HG02610 (cell line): ENCODE measurements around the gene BTBD19.
A peak's percentile ranks its signal among the peaks of the same experiment; 100 is the strongest.
"Not testable (repeated sequence)": the region's sequence is repeated elsewhere in the genome, so short reads cannot be mapped to it uniquely, and the experiment has no call there.

Experiments used
- ATAC-seq: cut with Tn5 transposase; IDR thresholded peaks from one replicate; pipeline ENCODE4 v1.9.1; 2021; ENCODE audit warnings: mild to moderate bottlenecking, moderate library complexity; ENCODE audit not compliant: unreplicated experiment

BTBD19 gene

GRCh38 chr1:44808063-44808937 is at the start of gene BTBD19:
Gene BTBD19 (plus strand): TSS chr1:44808523. CDS start chr1:44808821, 298 bp downstream.
- ATAC-seq: peak; percentile 40

GRCh38 chr1:44759077-44759476 is 49.2 kb upstream of the BTBD19 start:
- ATAC-seq: no peak

- ATAC-seq: no peak
Observed at GRCh38 chr1:44760876-44761275, 47.4 kb upstream of the BTBD19 start.

DNA sequence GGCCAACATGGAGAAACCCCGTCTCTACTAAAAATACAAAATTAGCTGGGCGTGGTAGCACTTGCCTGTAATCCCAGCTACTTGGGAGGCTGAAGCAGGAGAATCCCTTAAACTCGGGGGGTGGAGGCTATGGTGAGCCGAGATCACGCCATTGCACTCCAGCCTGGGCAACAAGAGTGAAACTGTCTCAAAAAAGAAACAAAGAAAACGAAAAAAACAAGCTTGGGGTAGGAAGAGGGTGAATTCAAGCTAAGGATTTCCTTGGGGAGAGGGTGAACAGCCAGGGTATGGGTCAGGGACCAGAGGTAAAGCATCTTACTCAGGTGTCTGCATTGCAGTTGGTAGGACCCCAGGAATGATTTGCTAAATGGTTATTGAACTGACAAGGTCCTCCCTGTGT is 41.9 kb upstream of the BTBD19 start:
- ATAC-seq: not testable (repeated sequence)

GRCh38 chr1:44775078-44775929 is 33.0 kb upstream of the BTBD19 start, which contains the start of gene RPS8:
Gene RPS8 (plus strand): TSS chr1:44775540. CDS start chr1:44775597, 57 bp downstream.
- ATAC-seq: peak; percentile 78

GRCh38 chr1:44775930-44776729 is 32.2 kb upstream of the BTBD19 start:
- ATAC-seq: peak; percentile 9

GRCh38 chr1:44776730-44777068 is 31.6 kb upstream of the BTBD19 start:
- no peak for ATAC-seq

DNA sequence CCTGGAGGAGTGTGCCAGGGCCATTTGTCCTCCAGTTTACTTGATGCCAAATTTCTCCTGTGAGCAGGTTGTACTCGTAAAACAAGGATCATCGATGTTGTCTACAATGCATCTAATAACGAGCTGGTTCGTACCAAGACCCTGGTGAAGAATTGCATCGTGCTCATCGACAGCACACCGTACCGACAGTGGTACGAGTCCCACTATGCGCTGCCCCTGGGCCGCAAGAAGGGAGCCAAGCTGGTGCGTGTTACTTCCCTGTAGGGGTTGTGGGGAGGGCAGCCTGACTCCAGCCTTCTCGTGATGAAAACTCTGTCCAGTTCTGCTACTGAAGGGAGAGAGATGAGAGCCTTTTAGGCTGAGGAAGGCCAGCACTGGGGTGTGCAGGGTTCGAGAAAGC is 30.8 kb upstream of the BTBD19 start:
- no peak for ATAC-seq

- no peak for ATAC-seq
Observed at GRCh38 chr1:44777969-44778635, 30.2 kb upstream of the BTBD19 start.

DNA sequence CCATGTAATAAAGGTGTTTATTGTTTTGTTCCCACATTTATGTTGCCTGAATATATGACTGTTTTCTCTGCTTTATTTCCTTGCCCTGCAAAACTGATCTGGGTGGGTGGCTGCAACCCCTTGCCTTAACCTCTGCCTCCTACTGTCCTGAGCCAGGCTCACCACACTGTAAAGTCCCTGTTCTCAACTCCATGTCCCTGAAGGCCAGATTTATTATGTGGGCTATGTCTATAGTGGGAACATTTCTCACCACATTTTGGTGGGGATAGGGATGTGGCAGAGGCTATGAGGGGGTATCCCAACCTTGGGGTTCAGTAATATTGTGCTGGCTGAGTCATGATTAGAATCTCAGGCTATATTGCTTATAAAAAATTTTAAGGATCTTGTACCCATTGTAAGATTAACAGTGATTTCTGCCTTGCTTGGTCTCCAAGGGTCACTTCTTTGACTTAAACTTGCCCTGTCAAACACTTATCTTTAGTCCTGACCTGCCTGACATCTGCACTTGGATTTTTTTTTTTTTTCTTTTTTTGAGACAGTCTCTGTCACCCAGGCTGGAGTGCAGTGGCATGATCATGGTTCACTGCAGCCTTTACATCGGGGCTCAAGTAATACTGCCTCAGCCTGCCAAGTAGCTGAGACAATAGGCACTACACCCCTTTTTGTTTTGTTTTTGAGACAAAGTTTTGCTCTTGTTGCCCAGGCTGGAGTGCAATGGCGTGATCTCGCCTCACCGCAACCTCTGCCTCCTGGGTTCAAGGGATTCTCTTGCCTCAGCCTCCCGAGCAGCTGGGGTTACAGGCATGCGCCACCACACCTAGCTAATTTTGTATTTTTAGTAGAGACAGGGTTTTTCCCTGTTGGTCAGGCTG is 29.4 kb upstream of the BTBD19 start:
- no peak for ATAC-seq

- no peak for ATAC-seq
Observed at GRCh38 chr1:44780583-44781121, 27.7 kb upstream of the BTBD19 start.

GRCh38 chr1:44783697-44784093 is 24.6 kb upstream of the BTBD19 start:
- no peak for ATAC-seq

- ATAC-seq: no peak
Observed at GRCh38 chr1:44784094-44785028, 24.0 kb upstream of the BTBD19 start.

DNA sequence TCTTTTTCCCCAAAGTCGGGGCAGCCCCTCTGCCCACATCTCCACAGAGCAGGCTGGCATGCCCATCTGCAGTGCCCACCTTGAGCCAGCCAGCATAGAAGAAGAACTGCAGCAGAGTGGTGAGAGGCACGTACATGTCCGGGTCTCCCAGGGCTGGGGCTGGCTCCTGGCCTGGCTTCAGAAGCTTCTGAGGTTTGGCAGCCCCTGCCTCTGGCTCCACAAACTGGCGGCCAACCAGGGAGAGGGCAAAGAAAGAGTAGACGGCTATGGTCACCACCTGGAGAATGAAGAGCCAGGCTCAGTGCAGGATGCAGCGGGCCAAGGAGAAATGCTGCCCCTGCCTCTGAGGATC is 23.3 kb upstream of the BTBD19 start:
- no peak for ATAC-seq

GRCh38 chr1:44785501-44786137 is 22.7 kb upstream of the BTBD19 start:
- no peak for ATAC-seq

DNA sequence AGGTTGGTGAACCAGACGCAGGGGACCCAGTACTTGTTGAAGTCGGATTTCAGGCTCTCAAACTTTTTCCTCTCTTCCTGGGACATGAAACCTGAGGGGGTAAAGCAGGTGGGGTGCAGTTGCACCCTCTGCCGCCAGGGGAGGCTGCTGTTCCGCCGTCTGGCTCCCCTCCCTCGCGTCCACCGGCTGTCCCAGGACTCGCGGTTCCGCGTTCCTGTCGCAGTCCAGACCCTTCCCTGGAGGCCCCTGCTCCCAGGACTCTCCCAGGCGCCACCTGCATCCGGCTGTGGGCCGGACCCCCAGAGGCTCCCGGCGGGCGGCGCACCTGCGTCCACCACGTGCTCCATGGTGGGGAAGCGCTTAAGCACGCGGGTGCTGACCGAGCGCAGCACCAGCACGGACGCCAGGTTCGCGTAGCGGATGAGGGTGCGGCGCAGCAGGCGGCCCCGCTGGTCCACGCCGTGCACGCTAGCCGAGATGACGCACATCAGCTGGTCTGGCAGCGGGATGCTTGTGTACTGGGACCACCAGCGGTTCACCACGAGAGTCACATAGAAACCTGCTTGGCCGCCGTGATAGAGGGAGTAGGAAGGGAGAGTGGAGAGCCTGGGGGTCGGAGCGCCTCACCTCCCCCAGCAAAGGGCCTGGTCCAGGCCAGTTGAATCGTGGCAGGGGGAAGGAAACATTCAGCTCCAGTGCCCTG is 22.0 kb upstream of the BTBD19 start:
- ATAC-seq: no peak

DNA sequence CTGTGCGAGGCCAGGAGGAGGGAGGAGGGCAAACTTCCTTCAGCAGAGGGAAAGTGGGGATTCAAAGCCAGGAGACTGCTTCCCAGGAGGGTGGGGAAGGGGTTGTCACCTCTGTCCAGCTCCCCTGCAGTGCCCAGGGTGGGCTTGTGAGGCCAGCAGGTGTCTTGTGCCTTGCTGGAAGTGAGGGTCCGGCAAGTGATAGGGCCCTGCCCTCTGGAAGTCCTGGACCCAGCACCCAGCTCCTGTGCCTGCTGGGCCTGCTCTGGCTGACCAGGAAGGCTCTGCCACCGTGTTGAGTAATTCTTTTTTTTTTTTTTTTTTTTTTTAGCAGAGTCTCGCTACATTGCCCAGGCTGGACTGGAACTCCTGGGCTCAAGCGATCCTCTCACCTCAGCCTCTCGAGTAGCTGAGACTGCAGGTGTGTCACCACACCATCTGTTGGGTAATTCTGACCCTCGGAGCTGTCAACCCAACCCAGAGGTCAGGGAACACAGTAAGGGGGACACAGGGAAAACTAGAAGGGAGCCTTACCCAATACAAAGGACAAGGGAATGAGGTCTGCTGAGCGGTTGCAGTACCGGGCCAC is 21.4 kb upstream of the BTBD19 start:
- no peak for ATAC-seq
